ENCODE results near the gene FHOD1. TPM values are rescaled to one million over a fixed set of nuclear protein-coding genes. Genes with fewer than 3 reads are reported as not detected.

Gene FHOD1
- total and polyA plus RNA-seq, 2 of the 4 experiments (the other 2 are of a cell fraction), result 13.8 to 64.0 TPM

GRCh38 chr16:67258161-67258835, 11.0 kb upstream of the FHOD1 start:
- no peak overlapping the region for H2AFZ ChIP-seq (replicated peaks; ENCODE audit: low read length, poor library complexity)
- H3K18ac ChIP-seq (ENCODE audit: low read depth, low read length), result no peak overlapping the region
- no peaks in the 10 kb centered on the region for H3K79me1 ChIP-seq (ENCODE audit: low read depth in 1 of 2, low read length in 2 of 2)
- no peak overlapping the region for H2BK120ac ChIP-seq (ENCODE audit: low read depth, low read length)
- H2BK5ac ChIP-seq (ENCODE audit: low read depth, low read length, poor library complexity, severe bottlenecking), result no peak overlapping the region
- in situ Hi-C loops (cut with MboI; ENCODE audit: low sequenced_read_pairs), result loop anchor here (10.0 kb wide), 1 partner anchor 197 kb away; no protein-coding TSS in a partner anchor
- intact Hi-C loops (cut with micrococcal nuclease), result no loop called here
- CTCF ChIA-PET, result no interaction called here
- H2BK15ac ChIP-seq (ENCODE audit: low read depth, low read length), result no peak overlapping the region
- H3K4me3 ChIP-seq (ENCODE audit: insufficient read depth, low read depth, low read length), result no peak overlapping the region
- H3K23ac ChIP-seq (ENCODE audit: low read depth, low read length), result no peak overlapping the region
- H4K20me1 ChIP-seq (ENCODE audit: insufficient read depth, low read length), result no peaks in the 10 kb centered on the region
- H3K56ac ChIP-seq (ENCODE audit: extremely low read depth, insufficient read depth, low read length), result no peak overlapping the region
- H2AK9ac ChIP-seq (replicated peaks; ENCODE audit: low read depth, low read length, poor library complexity), result no peak overlapping the region
- no peak for TF ChIP-seq CEBPB (IDR thresholded peaks at IDR 0.05; ENCODE audit: low read depth, low read length)
- TF ChIP-seq CHD1 (IDR thresholded peaks at IDR 0.05; ENCODE audit: low read depth, low read length), result no peak
- TF ChIP-seq ELK1 (IDR thresholded peaks at IDR 0.05; ENCODE audit: borderline replicate concordance, low read depth, low read length), result no peak
- POLR2A ChIA-PET (ENCODE audit: unreplicated experiment), result no interaction called here
- H3K4me1 ChIP-seq (ENCODE audit: control insufficient read depth, insufficient read depth, low read length), result peaks cover 2% of the 10 kb centered on the region; the same call in 1 of the 2 replicates
- H3K4ac ChIP-seq (ENCODE audit: low read depth, low read length), result no peak overlapping the region
- H3K14ac ChIP-seq (replicated peaks; ENCODE audit: low read depth, low read length), result no peak overlapping the region
- H2BK20ac ChIP-seq (ENCODE audit: low read depth, low read length), result no peak overlapping the region
- DNase-seq (no peak), ATAC-seq (ENCODE audit: low read depth) (no peak)
- no peak overlapping the region for H4K5ac ChIP-seq (ENCODE audit: low read depth, low read length)
- H2AK5ac ChIP-seq (ENCODE audit: low read depth, low read length), result no peak overlapping the region
- H3K27me3 ChIP-seq (ENCODE audit: control insufficient read depth, insufficient read depth, low read length), result no peaks in the 10 kb centered on the region
- H4K8ac ChIP-seq (ENCODE audit: low read depth in 2 of 2, low read length in 2 of 2), result no peak overlapping the region
- no peaks in the 10 kb centered on the region for H3K9me3 ChIP-seq (ENCODE audit: control insufficient read depth, insufficient read depth, low read length)
- WGBS, 2 experiments (ENCODE audit: extremely low coverage in 2 of 2, insufficient read length in 1 of 2), result 100% methylated on average over 4 of the region's 11 CpGs; no CpG with 5 or more reads in 1 of the 2 experiments
- dilution Hi-C loops (cut with HindIII; ENCODE audit: low sequenced_read_pairs, unreplicated experiment), result no loop called here
- no TSS peak for BruUV-seq (replicated peaks)
- no peak overlapping the region for H3K4me2 ChIP-seq (ENCODE audit: low read depth, low read length)
- no peak overlapping the region for H3K9ac ChIP-seq (ENCODE audit: low read depth, low read length)
- no peak overlapping the region for H3K27ac ChIP-seq (ENCODE audit: insufficient read depth, low read length)
- no peak overlapping the region for H4K91ac ChIP-seq (ENCODE audit: insufficient read depth, low read depth, low read length)
- no peaks in the 10 kb centered on the region for H3K9me1 ChIP-seq (ENCODE audit: insufficient read depth, low read length)
- peaks cover 18% of the 10 kb centered on the region for H3K36me3 ChIP-seq (ENCODE audit: control insufficient read depth, insufficient read depth, low read length)
